Liver (tissue), 3 donors: Measurements from ENCODE around the gene ADCY9.

Source experiments
- CTCF ChIP-seq: fragments of 150-350 bp; IDR thresholded peaks from 2 replicates; pipeline ENCODE4 v1.5.1; 2017; ENCODE audit warnings: improper control_type of control experiment, low read depth, low read length; ENCODE audit not compliant: missing input control
- JUND ChIP-seq, 2 donors: IDR thresholded peaks; 2 replicates each; pipeline ENCODE4 v1.6.1; 2016; ENCODE audit warnings: antibody characterized with exemption in 2 of 2
- RAD21 ChIP-seq, 2 donors: IDR thresholded peaks; 2 replicates each; pipeline ENCODE4 v1.6.1; 2016; ENCODE audit warnings: antibody characterized with exemption in 2 of 2, mild to moderate bottlenecking in 2 of 2
- RXRA ChIP-seq, 2 donors: IDR thresholded peaks; 2 replicates each; pipeline ENCODE4 v1.6.1; 2017 to 2018; ENCODE audit warnings: antibody characterized with exemption in 2 of 2, mild to moderate bottlenecking in 1 of 2
- donor health status: healthy.
- donor health status: healthy.

- no peak for TF ChIP-seq CTCF
- no peak for TF ChIP-seq RAD21 (IDR thresholded peaks at IDR 0.05)
- no peak for TF ChIP-seq JUND (IDR thresholded peaks at IDR 0.05)
- TF ChIP-seq RXRA (IDR thresholded peaks at IDR 0.05) = no peak
These were observed 26.9 kb downstream of the ADCY9 start for GRCh38 chr16:4089251-4089810.
